HUES6 (cell line): ENCODE data around the gene BANF1.

Experiments used
- H3K27ac ChIP-seq: 2 replicates; pipeline ENCODE4 v1.7.0; 2013; ENCODE audit warnings: low read depth, mild to moderate bottlenecking, low read length, inconsistent platforms
- H3K27me3 ChIP-seq: 2 replicates; pipeline ENCODE4 v1.6.1; 2013; ENCODE audit warnings: low read length; ENCODE audit not compliant: control insufficient read depth, insufficient read depth
- H3K36me3 ChIP-seq: 2 replicates; pipeline ENCODE4 v1.6.1; 2013; ENCODE audit warnings: low read length; ENCODE audit not compliant: control insufficient read depth, insufficient read depth
- H3K4me1 ChIP-seq: 2 replicates; pipeline ENCODE4 v1.6.1; 2013; ENCODE audit warnings: low read length; ENCODE audit not compliant: control insufficient read depth, insufficient read depth
- H3K4me3 ChIP-seq: 2 replicates; pipeline ENCODE4 v1.5.1; 2013; ENCODE audit warnings: low read depth, low read length
- H3K9ac ChIP-seq: one replicate; pipeline ENCODE4 v1.6.1; 2013; ENCODE audit warnings: mild to moderate bottlenecking, low read length
- H3K9me3 ChIP-seq: 2 replicates; pipeline ENCODE4 v1.6.1; 2013; ENCODE audit warnings: low read depth, low read length; ENCODE audit not compliant: control insufficient read depth, insufficient read depth

BANF1 gene

DNA sequence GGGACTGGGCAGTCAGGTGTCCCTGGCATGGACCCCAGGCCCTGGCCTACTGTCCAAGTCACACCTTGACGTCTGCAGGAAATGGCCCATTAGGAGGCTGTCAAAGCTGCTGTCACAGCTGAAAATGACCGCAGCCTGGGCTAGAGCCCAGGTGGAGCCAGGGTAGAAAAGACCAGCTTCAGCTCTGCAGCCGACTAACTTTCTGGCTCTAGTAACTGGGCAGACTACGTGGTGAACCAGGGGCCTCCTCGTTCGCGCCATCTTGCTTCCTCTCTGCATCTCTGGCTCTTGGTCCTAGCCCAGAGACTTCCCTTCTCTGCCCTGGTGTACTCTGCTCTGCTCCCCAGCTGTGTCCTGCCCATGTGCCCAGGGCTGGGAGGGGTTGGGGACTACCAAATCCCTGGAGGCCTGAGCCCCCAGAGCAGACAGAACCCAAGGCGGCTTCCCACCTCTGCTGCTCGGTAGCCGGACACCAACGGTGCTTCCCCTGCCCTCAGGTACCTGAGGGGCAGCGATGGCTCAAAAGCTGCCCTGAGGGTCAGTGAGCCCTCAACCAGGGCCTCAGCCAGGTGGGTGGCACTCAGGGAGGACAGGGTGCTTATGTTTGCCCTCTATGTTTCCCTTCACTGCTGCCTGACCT is 21.1 kb upstream of the BANF1 start:
- Histone ChIP-seq H3K27ac (no peak overlapping the region), H3K4me3 (no peak overlapping the region), H3K36me3 (peaks cover 39% of the 10 kb centered on the region), H3K9me3 (no peaks in the 10 kb centered on the region), H3K4me1 (peaks cover 2% of the 10 kb centered on the region; the same call in 1 of the 2 replicates), H3K27me3 (no peaks in the 10 kb centered on the region), H3K9ac (peak overlapping the region; percentile 23)

DNA sequence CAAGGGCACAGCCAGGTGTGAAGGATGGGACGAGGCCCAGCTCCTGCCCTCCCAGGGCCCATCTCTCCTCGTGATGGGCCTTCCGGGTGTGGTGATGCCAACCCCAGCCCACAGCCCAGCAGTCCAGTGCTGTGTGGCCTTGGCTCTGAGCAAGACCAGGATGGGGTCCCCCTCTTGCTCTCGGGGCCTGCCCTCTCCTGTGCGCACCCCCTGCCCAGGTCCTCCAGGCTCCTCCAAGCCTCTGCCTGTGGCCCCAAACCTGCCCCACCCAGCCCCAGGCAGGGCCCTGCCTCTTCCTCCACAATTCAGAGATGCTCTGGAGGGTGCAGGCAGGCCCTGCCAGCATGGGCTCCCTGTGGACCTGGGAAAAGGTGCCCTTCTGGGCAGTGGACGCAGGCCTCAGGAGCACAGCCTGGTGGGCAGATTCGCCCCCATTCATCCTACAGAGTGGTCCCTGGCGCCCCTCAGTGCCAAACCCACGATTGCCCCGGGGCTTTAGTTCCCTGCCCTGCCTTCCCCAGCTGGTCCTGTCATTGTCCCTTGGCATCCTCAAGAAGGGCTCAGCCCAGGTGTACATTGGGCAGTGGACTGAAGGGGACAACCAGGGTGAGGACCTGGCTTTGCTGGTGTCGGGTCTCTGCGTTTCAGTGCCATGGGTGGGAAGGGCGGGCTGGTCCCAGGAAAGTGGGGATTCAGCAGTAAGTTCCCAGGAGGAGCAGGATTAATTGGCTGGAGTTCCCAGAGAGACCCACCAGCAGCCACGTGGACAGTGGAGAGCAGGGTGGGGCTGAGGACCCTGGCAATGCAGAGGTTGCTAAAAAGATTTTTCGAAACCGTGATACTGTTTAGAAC is 20.1 kb upstream of the BANF1 start:
- no peak overlapping the region for H3K9ac ChIP-seq
- H3K27ac ChIP-seq = no peak overlapping the region
- H3K4me1 ChIP-seq = peaks cover 2% of the 10 kb centered on the region; the same call in 1 of the 2 replicates
- H3K27me3 ChIP-seq = no peaks in the 10 kb centered on the region
- H3K4me3 ChIP-seq = no peak overlapping the region
- peaks cover 29% of the 10 kb centered on the region for H3K36me3 ChIP-seq
- H3K9me3 ChIP-seq = no peaks in the 10 kb centered on the region

DNA sequence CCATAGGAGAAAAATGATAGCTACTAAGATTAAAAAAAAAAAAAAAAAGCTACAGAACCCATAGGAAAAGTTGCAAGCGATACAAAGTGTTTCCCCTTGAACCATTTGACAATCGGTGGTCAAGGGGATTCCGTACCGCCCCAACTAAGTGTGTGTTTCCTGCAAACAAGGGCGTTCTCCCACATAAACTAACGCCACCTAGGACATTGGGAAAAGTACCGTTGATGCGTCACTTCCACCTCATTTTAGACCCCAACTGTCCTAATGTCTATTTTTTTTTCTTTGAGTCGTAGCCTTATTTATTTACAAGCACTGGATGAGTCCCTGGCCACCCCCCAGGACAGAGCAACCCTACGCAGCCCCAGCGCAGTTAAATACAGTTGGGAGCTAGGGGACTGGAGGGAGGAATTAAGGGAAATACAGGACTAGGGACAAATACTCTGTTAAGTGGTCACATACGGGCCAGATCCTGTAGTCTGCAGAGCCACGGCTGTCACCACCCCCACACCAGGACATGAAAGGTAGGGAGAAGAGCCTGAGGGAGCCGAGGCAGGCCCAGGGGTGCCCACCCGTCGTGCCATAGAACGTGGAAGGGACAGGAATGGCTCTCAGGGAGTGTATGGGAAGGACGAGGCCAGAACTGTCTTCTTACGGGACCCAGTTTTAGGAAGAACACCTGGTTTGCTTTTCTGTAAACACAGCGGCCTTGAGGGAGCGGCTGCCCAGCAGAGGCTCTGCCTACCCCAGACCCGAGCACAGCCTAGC is 19.3 kb upstream of the BANF1 start:
- H3K9me3 ChIP-seq = no peaks in the 10 kb centered on the region
- H3K9ac ChIP-seq = no peak overlapping the region
- no peak overlapping the region for H3K27ac ChIP-seq
- peaks cover 2% of the 10 kb centered on the region; the same call in 1 of the 2 replicates for H3K4me1 ChIP-seq
- peaks cover 21% of the 10 kb centered on the region for H3K36me3 ChIP-seq
- no peak overlapping the region for H3K4me3 ChIP-seq
- no peaks in the 10 kb centered on the region for H3K27me3 ChIP-seq

DNA sequence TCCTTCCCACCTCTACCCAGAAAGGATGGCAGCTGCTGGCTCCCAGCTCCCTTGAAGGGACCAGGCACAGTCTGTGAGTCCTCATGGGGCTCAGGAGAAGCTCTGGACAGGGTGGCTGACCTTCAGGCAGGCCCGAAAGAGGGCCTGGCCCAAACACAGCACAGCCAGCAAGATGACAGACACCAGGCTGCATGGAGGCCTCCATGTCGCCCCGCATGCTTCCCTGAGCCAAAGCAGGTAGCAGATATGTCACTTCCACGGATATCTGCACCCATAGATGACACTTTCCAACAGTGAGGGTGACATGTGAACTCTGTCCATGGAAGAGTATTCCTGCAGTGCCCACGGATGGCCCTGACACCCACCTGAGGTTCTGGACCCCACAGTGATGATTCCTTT is 18.7 kb upstream of the BANF1 start:
- Histone ChIP-seq H3K27me3 (no peaks in the 10 kb centered on the region), H3K9ac (no peak overlapping the region), H3K36me3 (peaks cover 15% of the 10 kb centered on the region)

DNA sequence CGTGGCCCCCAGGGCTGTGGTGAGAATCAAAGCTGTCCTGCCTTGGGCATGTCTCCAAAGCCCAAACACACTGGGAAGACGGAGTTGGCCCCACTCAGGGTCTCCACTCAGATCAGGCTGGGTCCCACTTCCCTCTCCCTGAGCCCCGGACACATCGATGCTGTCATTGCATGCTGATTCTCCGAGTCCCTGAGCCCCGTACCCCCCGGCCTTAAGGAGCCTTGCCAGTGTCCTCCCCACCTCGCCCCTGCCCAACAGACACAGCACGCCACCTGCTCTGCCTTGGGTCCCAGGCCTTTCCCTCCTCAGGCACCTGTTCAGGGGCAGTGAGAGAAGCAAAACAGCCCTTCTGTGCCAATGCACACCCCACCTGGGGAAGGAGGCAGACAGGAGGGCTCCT is 15.0 kb upstream of the BANF1 start:
- no peaks in the 10 kb centered on the region for H3K27me3 ChIP-seq
- no peaks in the 10 kb centered on the region for H3K4me1 ChIP-seq
- no peak overlapping the region for H3K9ac ChIP-seq
- no peak overlapping the region for H3K27ac ChIP-seq
- peaks cover 3% of the 10 kb centered on the region; the same call in 1 of the 2 replicates for H3K36me3 ChIP-seq
- H3K4me3 ChIP-seq = no peak overlapping the region
- no peaks in the 10 kb centered on the region for H3K9me3 ChIP-seq

More for the DNA sequence above, 18.7 kb upstream of the BANF1 start:
- H3K9me3 ChIP-seq = no peaks in the 10 kb centered on the region
- H3K27ac ChIP-seq = no peak overlapping the region
- H3K4me1 ChIP-seq = peaks cover 2% of the 10 kb centered on the region; the same call in 1 of the 2 replicates
- no peak overlapping the region for H3K4me3 ChIP-seq

DNA sequence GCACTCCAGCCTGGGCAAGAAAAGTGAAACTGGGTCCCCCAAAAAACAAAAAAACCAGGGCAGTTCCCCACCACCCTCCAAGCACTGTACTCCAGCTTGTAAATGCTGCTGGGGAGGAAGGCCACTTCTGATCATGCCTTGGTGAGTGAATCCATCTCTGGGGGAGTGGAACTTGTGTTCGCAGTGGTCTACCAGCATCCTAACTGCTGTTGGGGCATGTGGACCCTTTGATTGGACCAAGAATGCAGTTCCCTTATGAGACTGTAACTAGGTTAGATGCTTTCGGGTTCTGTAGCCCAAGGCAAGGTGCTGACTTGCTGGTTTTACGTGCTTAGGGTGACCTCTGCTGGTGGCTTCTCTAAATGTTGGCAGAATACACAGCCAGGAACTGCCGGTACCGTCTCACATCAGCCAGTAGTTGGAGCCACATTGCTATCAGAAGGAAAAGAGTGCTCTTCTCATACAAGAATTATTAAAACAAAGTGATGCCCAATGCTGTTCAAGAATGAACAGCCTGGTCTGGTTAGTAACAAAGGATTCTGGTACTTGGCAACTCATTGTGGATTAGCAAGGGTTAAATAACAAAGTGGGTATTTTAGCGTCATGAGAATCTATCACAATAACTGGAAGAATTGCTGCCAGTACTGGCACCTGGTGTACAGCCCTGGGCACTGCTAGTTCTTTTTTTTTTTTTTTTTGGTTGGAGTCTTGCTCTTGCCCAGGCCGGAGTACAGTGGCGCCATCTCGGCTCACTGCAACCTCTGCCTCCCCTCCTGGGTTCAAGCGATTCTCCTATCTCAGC is 13.3 kb upstream of the BANF1 start:
- Histone ChIP-seq H3K36me3 (peaks cover 3% of the 10 kb centered on the region; the same call in 1 of the 2 replicates), H3K27ac (no peak overlapping the region), H3K9ac (no peak overlapping the region), H3K4me1 (no peaks in the 10 kb centered on the region), H3K27me3 (no peaks in the 10 kb centered on the region), H3K9me3 (no peaks in the 10 kb centered on the region), H3K4me3 (no peak overlapping the region)

DNA sequence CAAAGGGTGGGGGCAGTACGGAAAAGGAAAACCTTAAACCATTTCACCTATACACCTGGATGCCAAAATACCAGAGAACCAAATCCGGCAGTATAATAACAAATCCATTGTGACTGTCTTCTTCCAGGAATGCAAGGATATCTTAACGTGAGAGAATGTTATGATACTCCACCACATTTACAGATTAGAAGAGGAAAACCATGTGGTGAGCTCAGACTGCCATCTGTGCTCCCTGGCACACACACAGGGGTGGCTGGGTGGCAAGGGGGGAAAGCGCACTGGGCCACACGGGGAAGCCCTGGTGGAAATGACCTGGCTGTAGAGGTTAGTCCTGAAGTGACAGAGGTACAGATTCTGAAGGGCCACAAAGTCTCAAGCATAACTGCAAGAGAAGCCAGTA is 10.2 kb upstream of the BANF1 start:
- H3K4me1 ChIP-seq = no peaks in the 10 kb centered on the region
- no peaks in the 10 kb centered on the region for H3K9me3 ChIP-seq
- H3K36me3 ChIP-seq = peaks cover 4% of the 10 kb centered on the region; the same call in 1 of the 2 replicates
- no peaks in the 10 kb centered on the region for H3K27me3 ChIP-seq
- H3K9ac ChIP-seq = no peak overlapping the region
- no peak overlapping the region for H3K27ac ChIP-seq
- no peak overlapping the region for H3K4me3 ChIP-seq

DNA sequence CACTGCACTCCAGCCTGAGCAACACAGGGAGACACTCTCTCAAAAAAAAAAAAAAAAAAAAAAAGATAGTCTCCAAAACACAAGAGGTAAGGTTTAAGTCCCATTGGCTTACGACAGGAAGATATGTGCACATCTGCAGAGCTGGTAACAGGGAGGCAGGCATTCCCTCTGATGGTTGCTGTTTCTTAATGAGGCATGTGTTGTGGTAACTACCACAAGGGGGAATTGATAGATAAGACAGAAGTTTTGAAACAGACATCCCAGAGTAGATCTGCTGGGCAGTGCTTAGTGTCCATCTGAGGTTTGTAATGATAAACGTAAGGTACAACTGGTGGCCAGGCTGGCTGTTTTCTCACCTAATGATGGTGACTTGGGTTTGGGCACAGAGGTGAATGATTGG is 5.0 kb upstream of the BANF1 start:
- Histone ChIP-seq H3K36me3 (peaks cover 35% of the 10 kb centered on the region), H3K4me3 (no peak overlapping the region), H3K9me3 (no peaks in the 10 kb centered on the region), H3K27ac (no peak overlapping the region), H3K27me3 (no peaks in the 10 kb centered on the region), H3K4me1 (no peaks in the 10 kb centered on the region), H3K9ac (no peak overlapping the region)

DNA sequence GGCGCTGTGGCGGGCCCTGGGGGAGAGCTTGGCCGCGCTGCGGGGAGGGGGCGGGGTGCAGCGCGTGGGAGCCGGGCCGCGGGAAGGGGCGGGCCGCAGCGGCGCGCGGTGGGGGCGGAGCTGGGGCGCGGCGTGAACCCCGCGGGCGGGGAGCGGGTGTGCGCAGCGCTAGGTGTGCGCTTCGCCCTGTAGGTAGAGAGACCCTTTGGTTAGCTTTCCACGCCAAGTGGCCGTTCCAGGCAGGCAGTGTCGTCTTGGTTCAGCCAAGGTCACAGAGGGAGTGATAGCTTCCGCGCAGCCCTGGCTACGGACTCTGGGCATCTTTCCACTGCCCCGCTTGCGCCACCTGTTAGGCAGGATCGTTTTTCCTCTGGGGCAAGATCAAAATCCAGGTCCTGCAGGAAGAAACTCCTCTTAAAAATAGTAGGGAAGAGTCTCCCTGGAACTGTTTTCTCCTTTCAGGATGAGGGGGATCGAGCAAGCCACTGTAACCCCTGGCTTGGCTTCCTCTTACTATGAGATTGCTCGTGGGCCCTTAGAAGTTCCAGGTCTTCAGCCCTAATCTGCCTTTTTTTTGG is 434 bp downstream of the BANF1 start:
- Histone ChIP-seq H3K9me3 (no peaks in the 10 kb centered on the region), H3K27me3 (no peaks in the 10 kb centered on the region), H3K36me3 (peaks cover 45% of the 10 kb centered on the region), H3K4me3 (peak overlapping the region; percentile 84), H3K27ac (peak overlapping the region; percentile 84; the same call in 1 of the 2 replicates), H3K9ac (peak overlapping the region; percentile 77), H3K4me1 (peaks cover 14% of the 10 kb centered on the region)

DNA sequence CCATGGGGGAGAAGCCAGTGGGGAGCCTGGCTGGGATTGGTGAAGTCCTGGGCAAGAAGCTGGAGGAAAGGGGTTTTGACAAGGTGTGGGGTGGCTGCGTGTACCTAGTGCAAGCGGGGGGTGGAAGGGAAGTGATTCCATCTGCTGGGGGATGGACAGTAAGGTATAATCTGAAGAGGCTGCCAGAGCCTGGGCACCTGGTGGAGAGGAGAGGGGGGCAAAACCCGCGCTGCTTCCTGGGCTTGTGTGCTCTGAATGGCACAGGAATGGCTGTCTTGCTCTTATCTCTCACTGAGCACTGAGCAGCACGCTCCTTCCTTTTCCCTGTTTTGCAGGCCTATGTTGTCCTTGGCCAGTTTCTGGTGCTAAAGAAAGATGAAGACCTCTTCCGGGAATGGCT is 988 bp downstream of the BANF1 start:
- Histone ChIP-seq H3K9ac (peak overlapping the region; percentile 77), H3K27ac (no peak overlapping the region), H3K4me3 (peak overlapping the region; percentile 84), H3K36me3 (peaks cover 40% of the 10 kb centered on the region), H3K4me1 (peaks cover 14% of the 10 kb centered on the region), H3K27me3 (no peaks in the 10 kb centered on the region), H3K9me3 (no peaks in the 10 kb centered on the region)
